HEK293 (cell line): ENCODE results near the gene NAIF1.

Experiments used
- CTCF ChIP-seq: fragments of 450-650 bp; formaldehyde crosslinking; IDR thresholded peaks from 2 replicates; pipeline ENCODE4 v1.5.1; 2016; ENCODE audit warnings: missing biosample characterization, missing genetic modification characterization
- REST ChIP-seq: fragments of 450-650 bp; formaldehyde crosslinking; IDR thresholded peaks from 2 replicates; pipeline ENCODE4 v1.5.1; 2016; ENCODE audit warnings: missing biosample characterization, missing genetic modification characterization
- SCRT2 ChIP-seq: fragments of 450-650 bp; formaldehyde crosslinking; IDR thresholded peaks from 2 replicates; pipeline ENCODE4 v1.5.1; 2016; ENCODE audit warnings: missing biosample characterization, missing genetic modification characterization
- YY1 ChIP-seq: fragments of 450-650 bp; formaldehyde crosslinking; IDR thresholded peaks from 2 replicates; pipeline ENCODE4 v1.5.1; 2018; ENCODE audit warnings: missing biosample characterization, missing genetic modification characterization
- ZFP41 ChIP-seq: fragments of 450-650 bp; formaldehyde crosslinking; IDR thresholded peaks from 2 replicates; pipeline ENCODE4 v1.5.1; 2016; ENCODE audit warnings: missing biosample characterization, missing genetic modification characterization, borderline replicate concordance
- ZNF19 ChIP-seq: fragments of 450-650 bp; formaldehyde crosslinking; IDR thresholded peaks from 2 replicates; pipeline ENCODE4; 2016; ENCODE audit warnings: missing biosample characterization, missing genetic modification characterization, low read depth
- ZNF311 ChIP-seq: fragments of 450-650 bp; formaldehyde crosslinking; IDR thresholded peaks from 2 replicates; pipeline ENCODE4 v1.5.1; 2017; ENCODE audit warnings: missing biosample characterization, missing genetic modification characterization, borderline replicate concordance
- ZNF426 ChIP-seq: fragments of 450-650 bp; formaldehyde crosslinking; IDR thresholded peaks from 2 replicates; pipeline ENCODE4 v1.5.1; 2017; ENCODE audit warnings: missing biosample characterization, missing genetic modification characterization, mild to moderate bottlenecking, inconsistent platforms, moderate library complexity
- ZNF48 ChIP-seq: fragments of 450-650 bp; formaldehyde crosslinking; IDR thresholded peaks from 2 replicates; pipeline ENCODE4 v1.5.1; 2016; ENCODE audit warnings: missing biosample characterization, missing genetic modification characterization
- ZNF670 ChIP-seq: fragments of 450-650 bp; formaldehyde crosslinking; IDR thresholded peaks from 2 replicates; pipeline ENCODE4 v1.5.1; 2016; ENCODE audit warnings: missing biosample characterization, missing genetic modification characterization, low read depth

DNA sequence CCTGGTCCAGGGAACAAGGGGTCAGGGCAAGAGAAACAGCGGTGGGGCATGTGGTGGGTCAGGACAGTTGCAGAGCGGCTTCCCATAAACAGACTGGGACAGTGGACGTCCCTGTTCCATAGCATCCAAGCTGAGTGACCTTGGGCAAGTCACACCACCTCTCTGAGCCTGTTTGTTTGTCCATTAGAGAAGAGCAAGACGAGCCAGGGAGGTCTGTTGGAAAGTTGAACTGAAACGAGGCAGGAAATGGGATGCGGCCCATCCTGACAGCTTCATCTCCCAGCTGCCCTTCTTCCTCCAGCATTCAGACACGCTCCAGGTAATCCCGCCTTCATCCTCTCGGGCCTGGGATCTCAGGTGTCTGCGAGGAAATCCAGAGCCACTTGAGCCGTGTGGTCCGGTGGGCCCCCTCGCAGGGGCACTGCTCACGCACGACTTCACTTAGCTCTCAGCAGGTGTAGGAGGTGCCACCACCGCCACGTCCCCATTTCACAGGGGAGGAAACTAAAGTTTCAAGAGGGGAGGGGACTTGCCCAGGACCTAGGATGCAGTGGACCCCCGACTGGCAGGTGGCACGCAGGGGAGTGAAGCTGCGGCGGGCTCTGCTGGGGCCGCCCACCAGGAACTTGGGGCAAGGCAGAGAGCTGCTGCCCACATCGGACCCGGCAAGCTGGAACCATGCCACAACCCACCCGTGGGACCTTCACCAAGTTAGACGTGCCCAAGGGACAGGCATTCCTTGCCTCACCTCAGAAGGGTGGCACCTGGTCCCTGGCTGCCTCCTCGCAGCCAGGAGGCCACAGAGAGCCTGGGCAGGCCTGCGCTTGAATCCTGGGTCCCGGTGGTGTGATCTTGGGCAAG, 47.4 kb upstream of the NAIF1 start:
- TF ChIP-seq ZNF426 (tag by site-specific recombination) (no peak), ZNF311 (tag by site-specific recombination) (no peak), SCRT2 (tag by site-specific recombination) (no peak), ZNF19 (tag by site-specific recombination) (no peak), ZNF48 (tag by site-specific recombination) (no peak), ZFP41 (tag by site-specific recombination) (no peak), ZNF670 (tag by site-specific recombination) (no peak), CTCF (no peak), REST (tag by site-specific recombination) (no peak), YY1 (tag by site-specific recombination) (no peak)
